ENCODE measurements around the gene BRCA1.
"Not testable (repeated sequence)": the region's sequence is repeated elsewhere in the genome, so short reads cannot be mapped to it uniquely, and the experiment has no call there.

The BRCA1 gene

GRCh38 chr17:43069368-43069898 lies 55.7 kb downstream of the BRCA1 start:
- no peak for DNase-seq (ENCODE audit: low read depth)

- DNase-seq (ENCODE audit: low read depth), result no peak
These were observed 56.4 kb downstream of the BRCA1 start for GRCh38 chr17:43068570-43069367.

DNA sequence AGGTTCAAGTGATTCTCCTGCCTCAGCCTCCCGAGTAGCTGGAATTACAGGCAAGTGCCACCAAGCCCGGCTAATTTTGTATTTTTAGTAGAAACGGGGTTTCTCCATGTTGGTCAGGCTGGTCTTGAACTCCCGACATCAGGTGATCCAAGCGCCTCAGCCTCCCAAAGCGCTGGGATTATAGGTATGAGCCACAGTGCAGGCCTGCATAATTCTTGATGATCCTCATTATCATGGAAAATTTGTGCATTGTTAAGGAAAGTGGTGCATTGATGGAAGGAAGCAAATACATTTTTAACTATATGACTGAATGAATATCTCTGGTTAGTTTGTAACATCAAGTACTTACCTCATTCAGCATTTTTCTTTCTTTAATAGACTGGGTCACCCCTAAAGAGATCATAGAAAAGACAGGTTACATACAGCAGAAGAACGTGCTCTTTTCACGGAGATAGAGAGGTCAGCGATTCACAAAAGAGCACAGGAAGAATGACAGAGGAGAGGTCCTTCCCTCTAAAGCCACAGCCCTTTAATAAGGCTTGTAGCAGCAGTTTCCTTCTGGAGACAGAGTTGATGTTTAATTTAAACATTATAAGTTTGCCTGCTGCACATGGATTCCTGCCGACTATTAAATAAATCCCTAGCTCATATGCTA lies 62.1 kb downstream of the BRCA1 start:
- no peak for DNase-seq (ENCODE audit: low read depth)

DNA sequence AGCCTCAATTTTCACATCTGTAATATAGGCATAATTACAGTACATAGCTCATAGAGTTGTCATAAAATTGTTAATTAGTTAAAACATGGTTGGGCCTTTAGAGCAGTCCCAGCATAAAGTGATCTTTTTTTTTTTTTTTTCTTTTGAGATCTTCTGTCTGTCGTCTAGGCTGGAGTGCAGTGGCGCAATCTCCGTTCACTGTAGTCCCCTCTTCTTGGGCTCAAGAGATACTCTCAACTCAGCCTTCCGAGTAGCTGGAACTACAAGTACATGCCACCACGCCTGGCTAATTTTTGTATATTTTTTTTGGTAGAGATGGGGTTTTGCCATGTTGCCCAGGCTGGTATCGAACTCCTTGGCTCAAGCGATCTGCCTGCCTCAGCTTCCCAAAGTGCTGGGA lies 69.1 kb downstream of the BRCA1 start:
- no peak for DNase-seq (ENCODE audit: low read depth)

GRCh38 chr17:43053008-43053407 lies 72.2 kb downstream of the BRCA1 start:
- DNase-seq (ENCODE audit: low read depth), result not testable (repeated sequence)

- DNase-seq (ENCODE audit: low read depth), result no peak
These were observed 73.2 kb downstream of the BRCA1 start for GRCh38 chr17:43051969-43052368.

GRCh38 chr17:43044024-43044423 lies 81.1 kb downstream of the BRCA1 start:
- DNase-seq (ENCODE audit: low read depth), result no peak

GRCh38 chr17:43043307-43043706 lies 81.9 kb downstream of the BRCA1 start:
- no peak for DNase-seq (ENCODE audit: low read depth)

DNA sequence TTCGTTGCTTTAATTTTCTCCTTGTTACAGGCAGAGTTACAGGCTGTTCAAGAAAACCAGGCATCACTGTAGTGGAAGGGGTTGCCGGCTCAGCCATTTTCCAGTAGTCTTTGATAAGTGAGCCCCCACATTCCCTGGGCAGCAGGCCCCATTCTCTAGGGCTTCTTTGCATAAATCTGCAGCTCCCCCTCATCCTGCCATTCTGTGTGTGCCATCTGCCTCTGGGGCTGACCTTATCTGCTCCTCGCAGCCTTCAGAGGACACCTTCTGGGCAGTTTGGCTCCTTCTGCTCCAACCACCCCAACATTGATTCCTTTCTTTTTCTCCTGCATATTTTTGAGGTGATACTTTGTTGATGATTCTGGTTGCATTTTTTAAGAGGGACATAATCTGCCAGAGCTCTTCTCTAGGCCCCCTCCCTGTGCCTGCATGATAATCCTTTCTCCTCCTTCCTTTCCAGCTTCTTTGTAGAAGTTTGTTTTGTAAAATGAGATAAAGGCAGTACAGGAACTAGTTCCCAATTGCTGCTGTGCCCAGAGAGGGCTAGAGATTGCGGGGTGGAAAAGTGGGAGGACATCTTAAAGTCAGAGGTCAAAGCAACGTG lies 83.0 kb downstream of the BRCA1 start:
- DNase-seq (ENCODE audit: low read depth), result no peak

GRCh38 chr17:43040655-43041054 lies 84.5 kb downstream of the BRCA1 start:
- DNase-seq (ENCODE audit: low read depth), result no peak

DNA sequence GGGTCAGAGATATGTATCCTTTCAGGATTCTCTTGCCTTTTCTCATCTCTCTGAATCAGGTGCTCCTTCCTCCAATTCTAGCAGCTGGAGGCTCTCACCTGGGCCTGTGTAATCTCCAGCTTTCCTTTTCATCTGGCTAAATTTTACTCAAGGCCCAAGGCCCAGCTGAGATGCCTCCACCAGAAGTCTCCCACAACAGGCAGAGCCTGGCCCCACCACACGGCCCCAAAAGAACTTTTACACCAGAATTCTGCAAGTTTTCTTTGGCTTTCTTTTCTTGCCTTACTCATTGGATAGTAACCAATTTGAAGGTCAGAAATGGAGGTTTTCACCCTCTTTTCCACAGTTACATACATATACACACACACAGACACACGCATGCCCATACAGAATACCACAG lies 85.5 kb downstream of the BRCA1 start:
- DNase-seq (ENCODE audit: low read depth), result no peak

- DNase-seq (ENCODE audit: low read depth), result no peak
These were observed 90.3 kb downstream of the BRCA1 start for GRCh38 chr17:43034894-43035293.

- DNase-seq (ENCODE audit: low read depth), result no peak
These were observed 90.9 kb downstream of the BRCA1 start for GRCh38 chr17:43033948-43034881.

- DNase-seq (ENCODE audit: low read depth), result no peak
These were observed 93.5 kb downstream of the BRCA1 start for GRCh38 chr17:43031666-43032065.

DNA sequence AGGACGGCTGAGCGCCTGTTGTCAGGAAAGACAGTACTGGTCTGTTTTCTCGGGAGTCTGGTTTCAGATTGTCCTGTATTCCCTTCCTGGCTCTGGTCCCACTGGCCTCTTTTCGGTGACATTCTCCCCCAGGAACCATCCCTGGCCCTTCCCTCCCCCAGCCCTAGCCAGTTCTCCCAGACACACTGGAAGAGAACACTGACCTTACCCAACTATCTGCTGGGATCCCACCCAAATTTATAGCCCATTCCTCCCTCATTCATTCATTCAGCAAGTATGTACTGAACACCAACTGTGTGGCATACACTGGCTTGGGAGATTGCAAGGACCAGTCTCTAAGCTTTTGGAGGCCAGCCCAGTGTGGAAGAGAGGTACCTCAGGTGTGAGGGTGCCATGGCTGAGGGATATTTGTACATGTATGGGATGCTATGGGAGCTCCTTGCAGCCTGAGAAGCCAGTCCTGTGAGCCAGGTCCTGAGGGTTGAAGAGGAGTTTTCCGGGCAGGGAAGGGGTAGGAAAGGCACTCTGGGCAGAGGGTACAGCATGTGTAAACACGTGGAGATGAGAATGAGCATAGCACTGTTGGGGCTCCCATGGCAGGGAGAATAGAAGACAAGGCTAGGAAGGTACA lies 94.9 kb downstream of the BRCA1 start:
- DNase-seq (ENCODE audit: low read depth), result no peak

GRCh38 chr17:43028221-43028861 lies 96.8 kb downstream of the BRCA1 start:
- no peak for DNase-seq (ENCODE audit: low read depth)

GRCh38 chr17:43027091-43028032 lies 97.8 kb downstream of the BRCA1 start:
- no peak for DNase-seq (ENCODE audit: low read depth)

DNA sequence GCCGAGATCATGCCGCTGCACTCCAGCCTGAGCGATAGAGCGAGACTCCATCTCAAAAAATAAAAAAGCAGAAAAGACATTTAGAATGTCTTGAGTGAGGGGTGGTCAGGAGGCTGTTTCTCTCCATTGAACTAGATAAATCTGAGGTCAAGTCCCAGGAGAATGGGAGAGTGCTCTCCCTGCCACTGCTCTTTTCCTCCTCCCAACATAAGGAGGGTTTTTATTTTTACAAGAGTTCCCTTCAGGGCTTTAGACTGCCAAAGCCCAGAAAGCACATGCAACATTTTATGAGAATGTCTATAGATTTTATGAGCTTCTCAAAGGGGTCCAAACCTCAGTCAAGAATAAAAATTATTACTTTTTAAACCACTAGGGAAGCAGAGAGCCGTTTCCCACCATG lies 98.6 kb downstream of the BRCA1 start:
- DNase-seq (ENCODE audit: low read depth), result no peak

DNA sequence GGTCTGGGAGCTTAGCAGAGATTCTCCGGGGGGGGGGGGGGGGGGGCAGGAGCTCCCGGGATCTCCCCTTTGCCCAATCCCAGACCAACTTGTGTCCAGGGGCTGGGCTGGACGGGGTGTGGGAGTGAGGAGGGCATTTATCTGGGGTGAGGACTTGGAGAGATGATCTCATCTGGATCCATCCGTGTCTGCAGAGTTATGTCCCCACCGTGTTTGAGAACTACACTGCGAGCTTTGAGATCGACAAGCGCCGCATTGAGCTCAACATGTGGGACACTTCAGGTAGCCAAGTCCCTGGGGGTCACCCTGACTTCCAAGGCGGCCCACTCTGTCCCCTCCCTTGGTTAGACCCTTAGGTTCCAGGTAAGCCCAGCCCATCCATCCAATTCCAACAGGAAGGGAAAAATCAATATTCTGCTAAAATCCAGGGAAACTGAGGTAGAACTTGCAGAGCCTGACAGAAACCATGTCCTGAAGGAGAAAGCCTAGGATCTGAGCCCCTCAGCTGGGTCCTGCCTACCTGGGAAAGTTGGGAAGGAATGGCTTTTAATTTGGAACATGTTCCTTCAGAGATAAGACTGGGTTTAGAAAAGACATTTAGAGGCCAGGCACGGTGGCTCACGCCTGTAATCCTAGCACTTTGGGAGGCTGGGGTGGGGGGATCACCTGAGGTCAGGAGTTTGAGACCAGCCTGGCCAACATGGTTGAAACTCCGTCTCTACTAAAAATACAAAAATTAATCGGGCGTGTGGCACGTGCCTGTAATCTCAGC lies 99.2 kb downstream of the BRCA1 start:
- DNase-seq (ENCODE audit: low read depth), result no peak

All from stimulated activated CD8-positive, alpha-beta memory T cell treated with anti-CD3 and anti-CD28 coated beads, Interleukin-12 subunit alpha, Interleukin-12 subunit beta, amount 100 ng/mL, for 1 hour (primary cell).